Femur (tissue), 1 donor: ENCODE results near the gene CD44.

Experiments
- DNase-seq: peaks from one replicate; pipeline ENCODE4 v3.0.0-alpha.2; 2017

The CD44 gene

GRCh38 chr11:35160902-35161597, 22.1 kb downstream of the CD44 start:
- no peak for DNase-seq

- no peak for DNase-seq
Measured at GRCh38 chr11:35162745-35163144, 23.8 kb downstream of the CD44 start.

- DNase-seq = no peak
Measured at GRCh38 chr11:35163209-35163608, 24.2 kb downstream of the CD44 start.

GRCh38 chr11:35163702-35164496, 24.9 kb downstream of the CD44 start:
- no peak for DNase-seq

GRCh38 chr11:35165030-35165422, 26.1 kb downstream of the CD44 start:
- no peak for DNase-seq

GRCh38 chr11:35165423-35166368, 26.7 kb downstream of the CD44 start:
- DNase-seq = peak; percentile 71

GRCh38 chr11:35166369-35167360, 27.7 kb downstream of the CD44 start:
- DNase-seq = no peak

- DNase-seq = no peak
Measured at GRCh38 chr11:35167426-35167954, 28.5 kb downstream of the CD44 start.

- no peak for DNase-seq
Measured at GRCh38 chr11:35168671-35169070, 29.7 kb downstream of the CD44 start.

GRCh38 chr11:35169112-35169511, 30.1 kb downstream of the CD44 start:
- DNase-seq = no peak

GRCh38 chr11:35169754-35170153, 30.8 kb downstream of the CD44 start:
- DNase-seq = no peak

GRCh38 chr11:35170503-35170902, 31.5 kb downstream of the CD44 start:
- peak; percentile 42 for DNase-seq

GRCh38 chr11:35171226-35171625, 32.3 kb downstream of the CD44 start:
- DNase-seq = no peak

- DNase-seq = no peak
Measured at GRCh38 chr11:35173011-35173511, 34.1 kb downstream of the CD44 start.

GRCh38 chr11:35173616-35174566, 34.9 kb downstream of the CD44 start:
- DNase-seq = no peak

GRCh38 chr11:35174666-35175065, 35.7 kb downstream of the CD44 start:
- DNase-seq = no peak

GRCh38 chr11:35177370-35177769, 38.4 kb downstream of the CD44 start:
- DNase-seq = no peak

GRCh38 chr11:35178067-35178805, 39.3 kb downstream of the CD44 start:
- no peak for DNase-seq

GRCh38 chr11:35178873-35179272, 39.9 kb downstream of the CD44 start:
- no peak for DNase-seq
